ENCODE measurements around the gene ULK4.

- TF ChIP-seq TAF1 (IDR thresholded peaks at IDR 0.05; ENCODE audit: low read depth, low read length): no peak
- TF ChIP-seq POLR2A (IDR thresholded peaks at IDR 0.05; ENCODE audit: low read depth, low read length): no peak
- no peak for TF ChIP-seq POLR2AphosphoS5 (IDR thresholded peaks at IDR 0.05; ENCODE audit: low read depth, low read length)
- no peak for TF ChIP-seq SPI1 (IDR thresholded peaks at IDR 0.05; ENCODE audit: low read depth, low read length)
These were observed 273.1 kb downstream of the ULK4 start for GRCh38 chr3:41688595-41689380.

Measured in GM12891 (cell line).